ENCODE measurements around the gene KRTAP10-6. TPM values are rescaled to one million over a fixed set of nuclear protein-coding genes. Genes with fewer than 3 reads are reported as not detected.
"Not testable (repeated sequence)": the region's sequence is repeated elsewhere in the genome, so short reads cannot be mapped to it uniquely, and the experiment has no call there.

KRTAP10-6 gene
- total RNA-seq, 1 experiment from 2014 or later: not detected

DNA sequence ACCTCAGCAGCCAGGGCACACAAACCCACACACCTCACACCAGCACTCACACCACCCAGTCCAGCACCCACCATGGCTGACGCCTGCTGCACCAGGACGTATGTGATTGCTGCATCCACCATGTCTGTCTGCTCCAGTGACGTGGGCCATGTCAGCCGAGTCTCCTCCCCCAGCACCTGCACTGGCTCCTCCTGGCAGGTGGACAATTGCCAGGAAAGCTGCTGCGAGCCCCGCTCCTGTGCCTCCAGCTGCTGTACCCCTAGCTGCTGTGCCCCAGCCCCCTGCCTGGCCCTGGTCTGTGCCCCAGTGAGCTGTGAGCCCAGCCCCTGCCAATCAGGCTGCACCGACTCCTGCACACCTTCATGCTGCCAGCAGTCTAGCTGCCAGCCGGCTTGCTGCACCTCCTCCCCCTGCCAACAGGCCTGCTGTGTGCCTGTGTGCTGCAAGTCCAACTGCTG lies 19.8 kb upstream of the KRTAP10-6 start, which contains the start of gene KRTAP10-8:
KRTAP10-8 (plus strand) TSS at position 51 of the 458 bp plus-strand sequence; CDS start at position 73, 22 bp downstream.
- Histone ChIP-seq H3K4me3 (no peak within 1 kb of the TSS), H3K36me3 (no peaks in the 10 kb centered on the region), H3K9me3 (replicated peaks) (no peaks in the 10 kb centered on the region; the same call in 1 of the 2 replicates), H3K4me1 (no peaks in the 10 kb centered on the region), H3K27ac (no peak within 1 kb of the TSS), H3K27me3 (no peaks in the 10 kb centered on the region)
- no peak for DNase-seq

DNA sequence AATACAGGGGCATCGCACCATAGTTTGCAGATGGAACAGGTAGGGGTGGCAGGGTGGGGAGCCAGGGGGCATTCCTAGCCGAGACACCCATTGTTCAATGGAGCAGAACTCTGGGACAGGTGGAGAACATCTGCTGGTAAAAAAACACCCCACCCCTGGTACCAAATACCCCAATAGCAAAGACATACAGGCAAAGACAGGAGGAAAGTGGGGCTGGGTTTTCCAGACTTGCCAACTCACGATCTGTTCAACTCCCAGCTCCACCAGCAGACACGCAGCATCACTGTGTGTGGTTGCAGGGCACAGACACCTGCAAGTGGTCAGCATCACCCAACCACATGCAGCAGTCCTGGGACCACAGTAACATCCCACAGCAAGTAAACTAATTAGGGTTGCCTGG lies 19.2 kb upstream of the KRTAP10-6 start:
- no peak for DNase-seq
- no peak overlapping the region for H3K27ac ChIP-seq
- no peaks in the 10 kb centered on the region for H3K36me3 ChIP-seq
- H3K27me3 ChIP-seq: no peaks in the 10 kb centered on the region
- no peaks in the 10 kb centered on the region; the same call in 1 of the 2 replicates for H3K9me3 ChIP-seq (replicated peaks)
- H3K4me3 ChIP-seq: no peak overlapping the region
- H3K4me1 ChIP-seq: no peaks in the 10 kb centered on the region

DNA sequence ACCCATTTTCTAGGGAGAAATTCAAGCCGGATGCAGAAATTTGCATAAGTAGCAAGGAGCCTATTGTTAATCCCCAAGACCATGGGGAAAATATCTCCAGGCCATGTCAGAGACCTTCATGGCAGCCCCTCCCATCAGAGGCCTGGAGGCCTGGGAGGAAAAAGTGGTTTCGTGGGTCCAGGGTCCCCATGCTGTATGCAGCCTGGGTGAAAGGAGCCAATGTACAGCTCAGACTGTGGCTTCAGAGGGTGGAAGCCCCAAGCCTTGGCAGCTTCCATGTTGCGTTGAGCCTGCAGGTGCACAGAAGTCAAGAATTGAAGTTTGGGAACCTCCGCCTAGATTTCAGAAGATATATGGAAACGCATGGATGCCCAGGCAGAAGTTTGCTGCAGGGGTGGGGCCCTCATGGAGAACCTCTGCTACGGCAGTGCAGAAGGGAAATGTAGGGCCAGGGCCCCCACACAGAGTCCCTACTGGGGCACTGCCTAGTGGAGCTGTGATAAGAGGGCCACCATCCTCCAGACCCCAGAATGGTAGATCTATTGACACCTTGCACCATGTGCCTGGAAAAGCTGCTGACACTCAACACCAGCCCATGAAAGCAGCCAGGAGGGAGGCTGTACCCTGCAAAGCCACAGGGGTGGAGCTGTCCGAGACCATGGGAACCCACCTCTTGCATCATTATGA lies 18.0 kb upstream of the KRTAP10-6 start:
- H3K9me3 ChIP-seq (replicated peaks); H3K4me3 ChIP-seq; H3K27ac ChIP-seq; H3K27me3 ChIP-seq; H3K4me1 ChIP-seq; H3K36me3 ChIP-seq; DNase-seq: not testable (repeated sequence)

DNA sequence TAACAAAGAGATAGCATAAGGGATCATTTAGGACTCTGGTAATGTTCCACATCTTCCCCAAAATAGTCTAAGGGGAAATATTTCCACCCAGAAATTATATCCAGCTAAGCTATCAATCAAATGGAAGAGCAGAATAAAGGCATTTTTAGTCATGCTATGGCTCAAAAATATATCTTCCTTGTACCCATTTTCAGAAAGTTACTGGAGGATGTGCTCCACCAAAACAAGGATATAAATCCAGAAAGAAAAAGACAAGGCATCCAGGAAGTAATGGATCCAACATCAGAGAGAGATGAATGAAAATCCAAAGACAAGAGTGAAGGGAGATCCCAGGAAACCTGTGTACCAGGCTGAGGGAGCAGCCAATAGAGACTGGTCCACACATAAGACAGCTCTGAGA lies 16.9 kb upstream of the KRTAP10-6 start:
- DNase-seq: no peak
- Histone ChIP-seq H3K4me3 (no peak overlapping the region), H3K9me3 (replicated peaks) (no peaks in the 10 kb centered on the region; the same call in 1 of the 2 replicates), H3K4me1 (no peaks in the 10 kb centered on the region), H3K27me3 (no peaks in the 10 kb centered on the region), H3K27ac (no peak overlapping the region), H3K36me3 (no peaks in the 10 kb centered on the region)

DNA sequence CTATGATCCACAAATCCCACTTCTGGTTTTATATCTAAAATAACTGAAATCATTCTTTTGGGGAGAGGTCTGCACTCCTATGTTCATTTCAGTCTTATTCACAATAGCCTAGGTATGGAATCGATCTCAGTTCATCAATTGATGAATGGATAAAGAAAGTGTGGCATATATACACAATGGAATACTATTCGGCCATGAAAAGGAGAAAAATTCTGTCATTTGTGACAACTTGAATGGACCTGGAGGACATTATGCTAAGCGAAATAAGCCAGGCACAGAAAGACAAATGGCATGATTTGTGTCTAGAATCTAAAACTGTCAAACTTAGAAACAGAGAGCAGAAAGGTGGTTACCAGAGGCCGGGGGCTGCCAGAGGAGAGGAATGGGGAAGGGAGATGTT lies 14.2 kb upstream of the KRTAP10-6 start:
- H3K27me3 ChIP-seq: no peaks in the 10 kb centered on the region
- H3K4me3 ChIP-seq: no peak overlapping the region
- DNase-seq: no peak

DNA sequence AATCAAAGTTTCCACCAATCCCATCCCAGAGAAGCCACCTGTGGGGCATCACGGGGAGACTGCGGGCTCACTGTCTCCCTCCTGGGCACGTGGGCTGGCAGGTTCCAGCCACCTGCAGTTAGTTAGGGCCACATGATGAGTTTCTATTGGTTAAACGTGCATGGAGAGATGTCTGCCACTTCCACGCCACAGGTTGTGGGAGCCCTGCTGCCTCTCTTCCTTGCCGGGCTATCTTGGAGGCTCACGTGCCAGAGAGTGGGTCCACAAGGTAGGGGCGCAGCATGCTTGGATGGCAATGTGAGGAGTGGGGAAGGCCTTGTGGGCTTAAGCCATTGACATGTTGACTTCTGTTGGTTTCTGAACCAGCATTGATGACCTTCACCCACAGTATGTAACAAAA lies 11.6 kb upstream of the KRTAP10-6 start:
- Histone ChIP-seq H3K9me3 (replicated peaks) (no peaks in the 10 kb centered on the region), H3K27me3 (no peaks in the 10 kb centered on the region), H3K27ac (no peak overlapping the region), H3K4me3 (no peak overlapping the region), H3K36me3 (no peaks in the 10 kb centered on the region), H3K4me1 (no peaks in the 10 kb centered on the region)
- DNase-seq: no peak

More for the DNA sequence above, 14.2 kb upstream of the KRTAP10-6 start:
- H3K9me3 ChIP-seq (replicated peaks): no peaks in the 10 kb centered on the region; the same call in 1 of the 2 replicates
- no peak overlapping the region for H3K27ac ChIP-seq
- no peaks in the 10 kb centered on the region for H3K4me1 ChIP-seq
- no peaks in the 10 kb centered on the region for H3K36me3 ChIP-seq

DNA sequence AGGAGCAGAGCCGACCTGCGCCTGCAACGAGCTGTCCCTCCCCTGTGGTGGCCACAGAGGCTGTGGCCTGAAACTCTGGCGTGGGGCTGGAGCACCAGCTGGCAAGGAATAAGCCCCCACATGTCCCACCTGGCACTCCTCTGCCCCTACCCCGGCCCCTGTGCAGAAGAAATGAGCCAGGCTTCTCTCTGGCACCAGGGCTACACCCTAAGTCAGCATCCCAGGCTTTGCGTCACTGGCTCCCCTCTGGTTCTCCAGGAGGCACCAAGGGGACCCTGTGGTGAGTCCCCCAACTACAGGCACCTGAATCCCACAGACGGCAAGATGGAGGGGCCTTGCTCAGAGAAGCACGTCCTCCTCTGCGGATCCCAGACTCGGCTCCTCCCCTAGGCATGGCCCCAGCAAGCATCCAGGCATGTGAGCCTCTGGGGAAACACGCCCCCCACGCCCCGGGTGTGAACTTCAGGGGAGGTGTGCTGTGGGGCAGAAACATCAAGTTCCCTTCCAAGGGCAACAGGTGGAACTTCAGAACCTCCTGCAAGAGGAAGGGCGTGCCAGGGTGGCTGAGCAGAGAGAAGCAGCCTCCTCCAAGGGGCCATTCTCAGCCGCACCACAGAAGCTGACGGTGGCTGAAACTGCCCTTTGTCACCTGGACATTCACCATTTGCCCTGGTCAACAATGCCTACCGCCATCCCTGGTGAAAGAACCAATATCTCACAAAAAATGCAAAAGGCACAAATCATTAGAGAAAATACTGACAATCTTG lies 11.0 kb upstream of the KRTAP10-6 start:
- no peaks in the 10 kb centered on the region for H3K4me1 ChIP-seq
- H3K27me3 ChIP-seq: no peaks in the 10 kb centered on the region
- DNase-seq: no peak
- no peaks in the 10 kb centered on the region for H3K9me3 ChIP-seq (replicated peaks)
- no peak overlapping the region for H3K4me3 ChIP-seq
- no peak overlapping the region for H3K27ac ChIP-seq
- no peaks in the 10 kb centered on the region for H3K36me3 ChIP-seq

DNA sequence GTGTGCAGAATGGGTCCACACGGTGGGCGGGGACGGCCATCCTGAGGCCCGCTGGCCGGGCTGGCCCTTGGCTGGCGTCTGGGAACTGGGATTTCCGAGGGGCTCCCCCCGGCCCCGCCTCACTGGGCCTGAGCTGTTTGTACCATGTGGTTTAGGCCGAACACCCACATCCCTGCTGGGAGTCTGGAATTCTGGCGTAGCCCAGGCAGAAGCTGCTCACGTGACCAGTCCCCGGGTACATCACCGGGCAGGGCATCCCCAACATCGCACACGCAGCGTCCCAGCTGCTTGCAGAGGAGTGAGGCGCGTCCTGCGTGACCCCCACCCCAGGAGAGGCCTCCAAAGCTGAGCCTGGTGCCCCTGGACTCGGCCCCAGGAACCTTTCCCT lies 10.2 kb upstream of the KRTAP10-6 start:
- Histone ChIP-seq H3K4me3 (no peak overlapping the region), H3K9me3 (replicated peaks) (no peaks in the 10 kb centered on the region), H3K4me1 (no peaks in the 10 kb centered on the region), H3K27me3 (no peaks in the 10 kb centered on the region), H3K27ac (no peak overlapping the region), H3K36me3 (no peaks in the 10 kb centered on the region)
- DNase-seq: no peak

DNA sequence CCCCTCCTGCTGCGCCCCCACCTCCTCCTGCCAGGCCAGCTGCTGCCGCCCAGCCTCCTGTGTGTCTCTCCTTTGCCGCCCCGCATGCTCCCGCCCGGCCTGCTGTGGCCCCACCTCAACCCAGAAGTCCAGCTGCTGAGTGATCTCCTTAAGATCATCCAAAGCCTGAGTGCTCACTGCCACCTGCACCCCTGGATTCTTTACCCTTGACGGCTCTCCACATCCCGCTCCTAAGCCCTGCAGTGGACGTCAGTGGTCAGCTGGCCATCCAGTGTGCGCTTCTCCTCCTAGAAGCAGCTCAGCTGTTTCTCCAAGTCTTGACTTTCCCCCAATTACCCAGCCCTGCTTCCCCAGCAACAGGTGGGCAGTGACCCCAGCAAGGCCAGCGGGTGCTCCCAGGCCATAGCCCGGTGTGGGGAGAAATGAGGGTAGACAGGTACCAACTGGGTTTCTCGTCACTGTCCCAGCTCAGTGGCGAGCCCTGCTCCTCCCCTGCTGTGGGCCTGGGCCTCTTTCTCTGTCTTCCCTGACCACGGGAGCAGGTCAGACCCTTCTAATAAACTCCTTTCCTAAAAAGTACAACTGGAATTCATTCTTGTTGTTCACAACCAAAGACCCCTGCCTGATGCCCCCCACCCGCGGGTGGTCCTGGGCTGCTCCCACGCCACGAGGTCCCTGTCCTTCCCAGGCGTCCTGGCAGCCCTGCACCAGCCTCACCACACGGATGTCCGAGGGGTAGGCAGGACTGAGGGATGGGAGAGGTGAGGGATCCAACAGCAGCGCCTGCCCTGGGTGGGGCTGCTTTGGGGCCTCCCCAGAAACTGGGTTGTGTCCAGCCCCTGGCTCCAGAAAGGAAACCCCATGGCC lies 9.5 kb upstream of the KRTAP10-6 start:
- DNase-seq: no peak
- H3K4me1 ChIP-seq: no peaks in the 10 kb centered on the region
- no peaks in the 10 kb centered on the region for H3K9me3 ChIP-seq (replicated peaks)
- H3K27me3 ChIP-seq: no peaks in the 10 kb centered on the region
- no peak overlapping the region for H3K27ac ChIP-seq
- no peaks in the 10 kb centered on the region for H3K36me3 ChIP-seq
- H3K4me3 ChIP-seq: no peak overlapping the region

DNA sequence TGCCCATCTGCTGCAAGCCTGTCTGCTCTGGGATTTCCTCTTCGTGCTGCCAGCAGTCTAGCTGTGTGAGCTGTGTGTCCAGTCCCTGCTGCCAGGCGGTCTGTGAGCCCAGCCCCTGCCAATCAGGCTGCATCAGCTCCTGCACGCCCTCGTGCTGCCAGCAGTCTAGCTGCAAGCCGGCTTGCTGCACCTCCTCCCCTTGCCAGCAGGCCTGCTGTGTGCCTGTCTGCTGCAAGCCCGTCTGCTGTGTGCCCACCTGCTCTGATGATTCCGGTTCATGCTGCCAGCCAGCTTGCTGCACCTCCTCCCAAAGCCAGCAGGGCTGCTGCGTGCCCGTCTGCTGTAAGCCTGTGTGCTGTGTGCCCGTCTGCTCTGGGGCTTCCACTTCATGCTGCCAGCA lies 8.8 kb upstream of the KRTAP10-6 start:
- H3K27ac ChIP-seq; H3K27me3 ChIP-seq; H3K9me3 ChIP-seq (replicated peaks); H3K4me1 ChIP-seq; H3K4me3 ChIP-seq; H3K36me3 ChIP-seq; DNase-seq: not testable (repeated sequence)

DNA sequence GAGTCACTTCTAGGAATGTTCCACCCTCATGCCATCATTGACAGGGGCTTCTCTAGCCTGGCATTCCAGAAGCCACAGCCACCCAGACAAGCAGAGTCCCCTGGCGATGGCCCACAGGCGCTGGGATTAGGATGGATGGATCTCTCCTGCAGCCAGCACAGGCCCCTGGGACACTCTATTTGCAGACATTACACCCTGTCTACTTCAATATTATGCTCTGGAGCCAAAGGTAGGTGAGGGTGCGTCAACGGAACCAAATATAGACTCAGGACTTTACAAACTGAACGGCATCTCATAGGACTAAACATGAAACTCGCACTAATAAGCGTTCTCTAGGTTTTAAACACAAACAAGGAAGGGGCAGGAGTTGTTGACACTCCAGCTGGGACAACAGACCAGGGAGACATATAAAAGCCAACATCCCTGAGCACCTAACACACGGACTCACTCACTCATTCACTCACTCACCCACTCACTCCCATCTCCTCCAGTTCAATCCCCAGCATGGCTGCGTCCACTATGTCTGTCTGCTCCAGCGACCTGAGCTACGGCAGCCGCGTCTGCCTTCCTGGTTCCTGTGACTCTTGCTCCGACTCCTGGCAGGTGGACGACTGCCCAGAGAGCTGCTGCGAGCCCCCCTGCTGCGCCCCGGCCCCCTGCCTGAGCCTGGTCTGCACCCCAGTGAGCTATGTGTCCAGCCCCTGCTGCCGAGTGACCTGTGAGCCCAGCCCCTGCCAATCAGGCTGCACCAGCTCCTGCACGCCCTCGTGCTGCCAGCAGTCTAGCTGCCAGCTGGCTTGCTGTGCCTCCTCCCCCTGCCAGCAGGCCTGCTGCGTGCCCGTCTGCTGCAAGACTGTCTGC lies 8.0 kb upstream of the KRTAP10-6 start, which contains the start of gene KRTAP10-7:
KRTAP10-7 (plus strand) TSS at position 480 of the 861 bp plus-strand sequence; CDS start at position 505, 25 bp downstream.
- not testable (repeated sequence) for H3K4me1 ChIP-seq; H3K4me3 ChIP-seq; H3K9me3 ChIP-seq (replicated peaks); H3K27me3 ChIP-seq; H3K36me3 ChIP-seq; DNase-seq; H3K27ac ChIP-seq

DNA sequence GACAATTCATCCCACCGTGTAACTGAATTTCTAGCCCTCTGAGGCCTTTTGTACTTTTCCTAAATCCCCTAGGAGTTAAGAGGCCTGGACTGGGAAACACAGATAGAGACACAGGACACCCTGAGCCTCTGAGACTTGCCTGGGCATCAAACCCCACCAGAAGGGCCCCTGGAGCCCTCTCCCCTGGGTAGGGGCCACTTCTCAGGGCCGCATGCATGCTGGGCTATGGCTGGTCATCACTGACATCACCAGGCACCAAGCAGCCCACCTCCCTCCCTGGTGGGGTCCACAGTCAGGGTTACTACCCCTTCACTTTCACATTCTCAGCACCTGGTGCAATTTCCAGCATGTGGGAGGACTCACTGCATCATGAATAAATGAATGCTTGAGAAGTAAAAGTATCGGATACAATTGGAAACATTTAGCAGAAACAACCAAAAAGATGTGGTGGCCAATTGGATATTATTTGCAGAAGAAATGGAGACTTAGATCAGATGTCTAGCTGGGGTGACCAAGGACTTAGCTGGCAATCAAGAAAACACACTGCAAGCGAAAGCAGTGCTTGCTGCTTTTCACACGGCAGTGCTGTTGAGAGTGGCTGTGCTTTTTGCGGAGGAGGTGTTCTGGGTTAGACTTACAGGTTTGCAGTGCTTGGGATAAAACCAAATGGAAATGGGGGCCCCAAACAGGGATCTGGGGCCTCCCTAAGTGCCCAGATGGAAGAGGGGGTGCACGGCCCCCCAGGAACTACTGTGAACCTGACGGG lies 7.1 kb upstream of the KRTAP10-6 start:
- H3K36me3 ChIP-seq: no peaks in the 10 kb centered on the region
- no peaks in the 10 kb centered on the region for H3K4me1 ChIP-seq
- no peak overlapping the region for H3K4me3 ChIP-seq
- DNase-seq: no peak
- no peaks in the 10 kb centered on the region for H3K9me3 ChIP-seq (replicated peaks)
- no peaks in the 10 kb centered on the region for H3K27me3 ChIP-seq
- H3K27ac ChIP-seq: no peak overlapping the region

DNA sequence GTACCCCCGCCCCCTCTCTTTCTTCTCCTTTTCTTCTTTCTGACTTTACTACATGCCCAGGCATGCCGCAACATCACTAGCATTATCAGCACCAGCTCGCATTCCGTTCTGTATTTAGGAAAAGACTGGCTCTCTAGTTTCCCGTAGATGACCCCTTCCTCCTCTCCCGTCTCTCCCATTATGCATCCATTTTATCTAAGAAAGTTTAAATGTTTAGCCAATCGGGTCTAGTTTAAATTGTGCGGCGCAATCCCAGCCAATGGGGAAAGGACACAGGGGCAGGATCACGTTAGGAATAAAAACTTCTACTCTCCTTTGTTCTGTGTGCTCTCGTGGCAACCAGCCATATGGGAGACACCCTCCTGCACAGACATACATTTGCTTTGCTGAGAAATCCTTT lies 5.8 kb upstream of the KRTAP10-6 start:
- no peak overlapping the region for H3K4me3 ChIP-seq
- H3K9me3 ChIP-seq (replicated peaks): no peaks in the 10 kb centered on the region
- H3K36me3 ChIP-seq: no peaks in the 10 kb centered on the region
- DNase-seq: no peak
- peaks cover 6% of the 10 kb centered on the region for H3K4me1 ChIP-seq
- H3K27ac ChIP-seq: no peak overlapping the region
- no peaks in the 10 kb centered on the region for H3K27me3 ChIP-seq
